LNCaP clone FGC (cell line): ENCODE results near the gene RGL3.

ENCODE experiments used
- DNase-seq: peaks from one replicate; pipeline ENCODE4 v3.0.0-alpha.2; 2011; ENCODE audit warnings: low read depth
- H3K4me3 ChIP-seq: 2 replicates; pipeline ENCODE4 v1.5.1; 2011; ENCODE audit warnings: mild to moderate bottlenecking, low read depth, low read length, control low read depth
- TF ChIP-seq, protein P1 (sequence below): IDR thresholded peaks from 2 replicates; pipeline ENCODE4 v1.5.1; 2012; ENCODE audit warnings: mild to moderate bottlenecking; ENCODE audit not compliant: control insufficient read depth, insufficient read depth; ENCODE audit errors: extremely low read depth

RGL3 gene

DNA sequence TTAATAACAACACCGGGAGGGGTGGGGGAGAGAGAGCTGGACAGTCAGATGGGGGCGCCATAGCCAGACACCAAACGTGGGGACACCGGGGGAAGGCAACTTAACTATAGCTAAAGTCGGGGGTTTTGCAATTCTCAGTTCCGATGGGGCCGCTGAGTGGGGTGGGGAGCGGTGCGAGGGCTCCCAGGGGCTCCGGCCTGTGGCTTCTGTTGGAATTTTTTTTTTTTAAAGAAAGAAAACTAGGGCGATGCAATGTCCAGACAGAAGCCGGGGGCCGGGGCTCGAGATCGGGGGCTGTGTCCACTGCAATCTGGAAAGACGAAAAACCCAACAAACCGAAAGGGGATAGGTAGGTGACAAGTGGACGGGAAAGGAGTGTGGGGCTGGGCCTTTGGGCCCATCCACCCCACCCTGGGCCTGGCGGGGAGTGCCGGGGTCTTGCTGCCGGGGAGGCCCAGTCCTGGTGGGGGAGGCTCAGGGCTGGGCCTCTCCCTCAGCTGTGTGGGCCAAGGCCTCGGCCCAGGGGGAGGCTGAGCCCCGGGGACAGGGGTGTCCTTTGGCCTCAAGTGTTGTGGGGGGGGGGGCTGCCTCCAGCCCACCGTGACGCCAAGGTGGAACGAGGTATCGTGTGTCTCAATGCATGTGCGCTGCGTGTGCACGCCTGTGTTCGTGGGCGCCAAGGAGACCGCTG, 33.7 kb upstream of the RGL3 start:
- H3K4me3 ChIP-seq = no peak overlapping the region
- TF ChIP-seq, protein P1, sequence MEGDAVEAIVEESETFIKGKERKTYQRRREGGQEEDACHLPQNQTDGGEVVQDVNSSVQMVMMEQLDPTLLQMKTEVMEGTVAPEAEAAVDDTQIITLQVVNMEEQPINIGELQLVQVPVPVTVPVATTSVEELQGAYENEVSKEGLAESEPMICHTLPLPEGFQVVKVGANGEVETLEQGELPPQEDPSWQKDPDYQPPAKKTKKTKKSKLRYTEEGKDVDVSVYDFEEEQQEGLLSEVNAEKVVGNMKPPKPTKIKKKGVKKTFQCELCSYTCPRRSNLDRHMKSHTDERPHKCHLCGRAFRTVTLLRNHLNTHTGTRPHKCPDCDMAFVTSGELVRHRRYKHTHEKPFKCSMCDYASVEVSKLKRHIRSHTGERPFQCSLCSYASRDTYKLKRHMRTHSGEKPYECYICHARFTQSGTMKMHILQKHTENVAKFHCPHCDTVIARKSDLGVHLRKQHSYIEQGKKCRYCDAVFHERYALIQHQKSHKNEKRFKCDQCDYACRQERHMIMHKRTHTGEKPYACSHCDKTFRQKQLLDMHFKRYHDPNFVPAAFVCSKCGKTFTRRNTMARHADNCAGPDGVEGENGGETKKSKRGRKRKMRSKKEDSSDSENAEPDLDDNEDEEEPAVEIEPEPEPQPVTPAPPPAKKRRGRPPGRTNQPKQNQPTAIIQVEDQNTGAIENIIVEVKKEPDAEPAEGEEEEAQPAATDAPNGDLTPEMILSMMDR = no peak
- DNase-seq = no peak

- no peak for DNase-seq
- H3K4me3 ChIP-seq = no peak overlapping the region
- TF ChIP-seq, protein P1 = no peak
Measured at GRCh38 chr19:11451871-11452619, 32.9 kb upstream of the RGL3 start.

DNA sequence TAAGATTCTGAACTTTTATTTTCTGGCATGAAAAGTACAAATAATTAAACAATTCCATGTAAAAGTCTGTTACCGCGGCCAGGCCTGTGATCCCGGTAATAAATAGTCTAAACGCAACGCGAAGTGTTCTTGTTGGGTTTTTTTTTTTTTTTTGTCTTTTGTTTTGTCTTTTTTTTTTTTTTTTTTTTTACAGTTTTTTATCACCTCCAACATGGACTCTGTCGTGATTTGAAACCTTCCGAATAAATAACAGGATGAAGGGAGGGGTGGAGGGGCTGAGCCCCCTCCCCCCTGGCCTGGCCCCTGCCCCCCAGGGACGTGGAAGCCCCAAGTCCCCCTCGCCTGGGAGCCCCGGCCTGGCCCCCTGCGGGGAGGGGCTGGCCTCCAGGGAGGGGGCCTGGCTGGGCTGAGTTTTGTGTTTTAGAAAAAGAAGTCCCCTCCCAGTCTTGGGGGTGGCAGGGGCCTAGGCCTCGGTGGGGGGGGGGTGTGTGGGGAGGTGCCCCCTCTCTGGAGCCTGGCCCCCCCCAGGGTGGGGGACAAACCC, 32.3 kb upstream of the RGL3 start:
- no peak for DNase-seq
- no peak overlapping the region for H3K4me3 ChIP-seq
- TF ChIP-seq, protein P1 = no peak

DNA sequence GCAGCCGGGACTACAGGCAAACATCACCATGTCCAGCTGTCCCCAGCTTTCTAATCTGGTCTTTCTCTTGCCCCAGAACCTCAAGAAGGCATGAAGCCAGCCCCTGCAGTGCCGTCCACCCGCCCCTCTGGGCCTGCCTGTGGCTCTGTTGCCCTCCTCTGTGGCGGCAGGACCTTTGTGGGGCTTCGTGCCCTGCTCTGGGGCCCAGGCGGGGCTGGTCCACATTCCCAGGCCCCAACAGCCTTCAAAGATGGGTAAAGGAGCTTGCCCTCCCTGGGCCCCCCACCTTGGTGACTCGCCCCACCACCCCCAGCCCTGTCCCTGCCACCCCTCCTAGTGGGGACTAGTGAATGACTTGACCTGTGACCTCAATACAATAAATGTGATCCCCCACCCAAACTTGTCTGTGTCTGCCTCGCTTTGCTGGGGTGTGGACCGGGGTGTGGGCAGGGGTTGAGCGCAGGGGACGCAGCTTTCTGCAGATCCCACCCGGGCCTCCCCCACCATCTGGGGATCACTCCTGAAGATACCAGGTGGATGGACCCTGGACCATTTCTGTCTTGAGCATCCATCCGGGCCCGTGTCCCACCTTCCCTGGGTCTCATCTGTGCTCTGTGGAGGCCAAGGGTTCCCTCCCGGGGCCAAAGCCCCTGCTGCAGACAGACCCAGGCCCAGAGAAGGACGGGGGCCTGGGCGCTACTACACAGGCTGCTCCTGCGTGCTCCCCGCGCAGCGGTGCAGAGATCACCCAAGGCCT, 31.6 kb upstream of the RGL3 start:
- no peak overlapping the region for H3K4me3 ChIP-seq
- DNase-seq = no peak
- TF ChIP-seq, protein P1 = no peak

GRCh38 chr19:11448923-11449554, 29.9 kb upstream of the RGL3 start:
- H3K4me3 ChIP-seq = no peak overlapping the region
- TF ChIP-seq, protein P1 = no peak
- no peak for DNase-seq

DNA sequence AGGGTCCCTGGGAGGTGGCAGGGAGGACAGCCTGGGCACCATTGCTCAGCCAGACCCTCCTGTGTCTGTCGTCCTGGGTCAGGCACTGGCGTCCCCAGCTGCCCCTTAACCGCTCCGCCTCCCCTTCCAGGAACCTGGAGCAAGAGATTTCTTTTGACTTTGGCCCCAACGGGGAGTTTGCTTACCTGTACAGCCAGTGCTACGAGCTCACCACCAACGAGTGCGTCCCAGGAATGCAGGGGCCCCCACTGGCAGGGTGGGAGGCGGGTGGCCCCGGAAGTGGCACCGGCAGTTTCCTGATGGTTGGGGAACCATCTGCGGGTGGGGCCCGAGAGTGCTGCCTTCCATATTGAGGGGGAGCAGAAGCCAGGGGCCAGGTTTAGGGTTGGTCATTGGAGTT, 29.3 kb upstream of the RGL3 start:
- TF ChIP-seq, protein P1 = no peak
- H3K4me3 ChIP-seq = no peak overlapping the region
- DNase-seq = no peak
